Glutamatergic neuron (in vitro differentiated cells): ENCODE measurements around the gene RRP7A. TPM values are rescaled to one million over a fixed set of nuclear protein-coding genes. Genes with fewer than 3 reads are reported as not detected.

Source experiments
- DNase-seq: peaks from one replicate; pipeline ENCODE4 v3.0.0; 2022
- H3K27ac Mint-ChIP-seq: one replicate; pipeline ENCODE4 v1.8.0; 2020; ENCODE audit warnings: mild to moderate bottlenecking, mixed read lengths, inconsistent platforms; ENCODE audit not compliant: unreplicated experiment
- H3K27me3 Mint-ChIP-seq: one replicate; pipeline ENCODE4 v1.8.0; 2020; ENCODE audit warnings: mild to moderate bottlenecking, moderate library complexity, mixed read lengths, inconsistent platforms; ENCODE audit not compliant: unreplicated experiment
- H3K36me3 Mint-ChIP-seq: one replicate; pipeline ENCODE4 v1.8.0; 2020; ENCODE audit warnings: mild to moderate bottlenecking, mixed read lengths, inconsistent platforms; ENCODE audit not compliant: unreplicated experiment
- H3K4me1 Mint-ChIP-seq: one replicate; pipeline ENCODE4 v1.8.0; 2020; ENCODE audit warnings: mild to moderate bottlenecking, low read depth, mixed read lengths, inconsistent platforms; ENCODE audit not compliant: unreplicated experiment
- H3K4me3 Mint-ChIP-seq: one replicate; pipeline ENCODE4 v1.8.0; 2020; ENCODE audit warnings: mild to moderate bottlenecking, mixed read lengths, inconsistent platforms; ENCODE audit not compliant: unreplicated experiment
- H3K9me3 Mint-ChIP-seq: one replicate; pipeline ENCODE4 v1.8.0; 2020; ENCODE audit warnings: mild to moderate bottlenecking, moderate library complexity, mixed read lengths, inconsistent platforms; ENCODE audit not compliant: unreplicated experiment
- total RNA-seq: library from RNA; stranded (reverse); fragmentation: NEBNext Ultra II Directional; extraction: Animal tissue kit (Norgen Biotek cat#: 25700); gene quantifications from one replicate; pipeline ENCODE4 v1.2.1, GENCODE V29; 2021; ENCODE audit not compliant: unreplicated experiment
- TF ChIP-seq, protein P1 (sequence below): fragments of 200-600 bp; sonication (generic); IDR thresholded peaks from one replicate; pipeline ENCODE4 v1.5.0; 2021; ENCODE audit not compliant: partially characterized antibody, unreplicated experiment

The RRP7A gene
- total RNA-seq, 1 donor from 2014 or later = 35.1 TPM

DNA sequence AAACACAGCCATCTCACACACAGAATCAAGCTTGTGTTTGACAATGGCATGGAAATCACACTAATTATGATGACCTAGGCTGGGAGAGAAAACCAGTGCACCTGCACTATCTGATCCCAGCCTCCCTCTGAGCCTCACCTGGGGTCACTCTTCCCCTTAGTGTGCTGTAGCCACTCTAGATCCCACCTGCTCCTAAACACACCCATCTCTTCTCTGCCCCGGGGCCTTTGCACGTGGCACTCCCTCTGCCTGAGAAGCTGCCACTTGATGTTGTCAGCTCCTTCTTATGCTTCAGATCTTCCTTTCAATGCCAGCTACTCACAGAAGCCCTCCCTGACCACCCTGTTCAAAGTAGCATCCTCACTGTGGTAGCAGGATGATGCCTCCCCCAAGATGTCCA lies 44.5 kb downstream of the RRP7A start:
- Mint-ChIP-seq H3K4me1 (no peaks in the 10 kb centered on the region), H3K27ac (no peak overlapping the region), H3K4me3 (no peak overlapping the region), H3K27me3 (peaks cover 5% of the 10 kb centered on the region), H3K36me3 (no peaks in the 10 kb centered on the region), H3K9me3 (peaks cover 2% of the 10 kb centered on the region)
- TF ChIP-seq, protein P1, sequence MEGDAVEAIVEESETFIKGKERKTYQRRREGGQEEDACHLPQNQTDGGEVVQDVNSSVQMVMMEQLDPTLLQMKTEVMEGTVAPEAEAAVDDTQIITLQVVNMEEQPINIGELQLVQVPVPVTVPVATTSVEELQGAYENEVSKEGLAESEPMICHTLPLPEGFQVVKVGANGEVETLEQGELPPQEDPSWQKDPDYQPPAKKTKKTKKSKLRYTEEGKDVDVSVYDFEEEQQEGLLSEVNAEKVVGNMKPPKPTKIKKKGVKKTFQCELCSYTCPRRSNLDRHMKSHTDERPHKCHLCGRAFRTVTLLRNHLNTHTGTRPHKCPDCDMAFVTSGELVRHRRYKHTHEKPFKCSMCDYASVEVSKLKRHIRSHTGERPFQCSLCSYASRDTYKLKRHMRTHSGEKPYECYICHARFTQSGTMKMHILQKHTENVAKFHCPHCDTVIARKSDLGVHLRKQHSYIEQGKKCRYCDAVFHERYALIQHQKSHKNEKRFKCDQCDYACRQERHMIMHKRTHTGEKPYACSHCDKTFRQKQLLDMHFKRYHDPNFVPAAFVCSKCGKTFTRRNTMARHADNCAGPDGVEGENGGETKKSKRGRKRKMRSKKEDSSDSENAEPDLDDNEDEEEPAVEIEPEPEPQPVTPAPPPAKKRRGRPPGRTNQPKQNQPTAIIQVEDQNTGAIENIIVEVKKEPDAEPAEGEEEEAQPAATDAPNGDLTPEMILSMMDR = no peak
- no peak for DNase-seq

DNA sequence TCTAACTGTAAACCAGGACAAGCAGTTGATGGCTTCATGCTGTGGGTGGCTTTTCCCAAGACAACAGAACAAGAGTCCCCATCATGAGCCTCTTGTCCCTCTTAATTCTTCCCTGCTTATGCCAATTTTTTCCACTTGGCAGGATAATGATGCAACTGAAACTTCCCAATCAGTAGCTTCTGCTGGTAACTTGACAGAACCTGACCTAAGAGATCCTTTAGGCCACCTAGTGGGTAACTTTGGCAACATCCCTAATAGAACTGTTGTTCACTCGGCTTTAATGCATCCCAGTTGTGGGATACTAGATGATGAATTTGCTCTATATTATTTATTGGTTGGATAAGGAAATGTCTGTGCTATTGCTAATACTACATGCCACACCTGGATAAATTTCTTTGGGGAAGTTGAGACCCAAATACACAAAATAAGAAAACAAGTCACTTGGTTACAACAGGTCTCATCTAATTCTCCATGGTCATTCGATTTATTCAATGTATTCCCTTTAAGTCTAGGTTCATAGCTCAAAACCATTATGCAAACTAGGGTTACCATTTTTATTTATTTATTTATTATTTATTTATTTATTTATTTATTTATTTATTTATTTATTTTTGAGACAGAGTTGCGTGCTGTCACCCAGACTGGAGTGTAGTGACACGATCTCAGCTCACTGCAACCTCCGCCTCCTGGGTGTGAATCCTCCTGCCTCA lies 46.0 kb downstream of the RRP7A start:
- Mint-ChIP-seq H3K27me3 (peaks cover 3% of the 10 kb centered on the region), H3K4me1 (no peaks in the 10 kb centered on the region), H3K4me3 (no peak overlapping the region), H3K36me3 (no peaks in the 10 kb centered on the region), H3K27ac (no peak overlapping the region), H3K9me3 (peaks cover 2% of the 10 kb centered on the region)
- DNase-seq = no peak
- TF ChIP-seq, protein P1 = peak; percentile 75

DNA sequence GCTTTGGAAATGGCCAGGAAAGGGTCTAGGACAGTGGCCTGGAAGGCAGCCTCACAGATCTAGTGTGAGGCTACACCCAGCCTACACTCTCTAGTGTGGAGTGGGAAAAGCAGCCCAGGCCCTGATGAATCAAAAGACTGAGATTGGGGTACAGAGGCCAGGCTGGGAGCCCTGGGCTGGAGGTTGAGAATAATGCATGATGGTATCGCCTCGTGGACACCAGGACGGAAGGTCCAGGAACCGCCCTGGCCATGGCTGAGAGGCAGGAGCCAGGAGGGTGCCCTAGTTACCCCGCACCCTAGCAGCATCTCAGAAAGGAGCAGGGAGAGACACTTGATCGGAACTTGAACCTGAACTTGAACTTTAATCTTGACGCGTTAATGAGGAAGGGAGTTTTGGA lies 46.9 kb downstream of the RRP7A start:
- DNase-seq = no peak
- H3K9me3 Mint-ChIP-seq = peaks cover 2% of the 10 kb centered on the region
- H3K36me3 Mint-ChIP-seq = no peaks in the 10 kb centered on the region
- TF ChIP-seq, protein P1 = no peak
- no peaks in the 10 kb centered on the region for H3K4me1 Mint-ChIP-seq
- no peak overlapping the region for H3K4me3 Mint-ChIP-seq
- H3K27ac Mint-ChIP-seq = no peak overlapping the region
- no peaks in the 10 kb centered on the region for H3K27me3 Mint-ChIP-seq

DNA sequence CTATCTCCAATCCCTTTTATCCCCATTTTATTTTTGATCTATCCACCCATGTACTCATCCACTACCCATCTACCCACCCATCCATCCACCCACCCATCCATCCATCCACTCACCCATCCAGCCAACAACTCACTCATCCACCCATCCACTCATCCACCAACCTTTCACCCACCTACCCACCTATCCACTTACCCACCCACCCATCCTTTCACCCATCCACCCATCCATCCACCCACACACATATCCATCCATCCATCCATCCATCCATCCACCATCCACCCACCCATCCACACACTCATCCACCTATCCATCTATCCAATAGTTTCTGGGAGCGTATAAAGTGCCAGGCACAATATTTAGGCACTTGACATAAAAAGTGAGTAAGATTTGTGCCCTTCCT lies 48.2 kb downstream of the RRP7A start:
- no peak for DNase-seq

More for the DNA sequence above, 48.2 kb downstream of the RRP7A start:
- Mint-ChIP-seq H3K27ac (no peak overlapping the region), H3K4me3 (no peak overlapping the region), H3K9me3 (peaks cover 2% of the 10 kb centered on the region), H3K36me3 (no peaks in the 10 kb centered on the region), H3K27me3 (no peaks in the 10 kb centered on the region), H3K4me1 (no peaks in the 10 kb centered on the region)
- TF ChIP-seq, protein P1 = no peak
